ENCODE measurements around the gene TNRC18.
"Not testable (repeated sequence)": the region's sequence is repeated elsewhere in the genome, so short reads cannot be mapped to it uniquely, and the experiment has no call there.

Gene TNRC18

DNA sequence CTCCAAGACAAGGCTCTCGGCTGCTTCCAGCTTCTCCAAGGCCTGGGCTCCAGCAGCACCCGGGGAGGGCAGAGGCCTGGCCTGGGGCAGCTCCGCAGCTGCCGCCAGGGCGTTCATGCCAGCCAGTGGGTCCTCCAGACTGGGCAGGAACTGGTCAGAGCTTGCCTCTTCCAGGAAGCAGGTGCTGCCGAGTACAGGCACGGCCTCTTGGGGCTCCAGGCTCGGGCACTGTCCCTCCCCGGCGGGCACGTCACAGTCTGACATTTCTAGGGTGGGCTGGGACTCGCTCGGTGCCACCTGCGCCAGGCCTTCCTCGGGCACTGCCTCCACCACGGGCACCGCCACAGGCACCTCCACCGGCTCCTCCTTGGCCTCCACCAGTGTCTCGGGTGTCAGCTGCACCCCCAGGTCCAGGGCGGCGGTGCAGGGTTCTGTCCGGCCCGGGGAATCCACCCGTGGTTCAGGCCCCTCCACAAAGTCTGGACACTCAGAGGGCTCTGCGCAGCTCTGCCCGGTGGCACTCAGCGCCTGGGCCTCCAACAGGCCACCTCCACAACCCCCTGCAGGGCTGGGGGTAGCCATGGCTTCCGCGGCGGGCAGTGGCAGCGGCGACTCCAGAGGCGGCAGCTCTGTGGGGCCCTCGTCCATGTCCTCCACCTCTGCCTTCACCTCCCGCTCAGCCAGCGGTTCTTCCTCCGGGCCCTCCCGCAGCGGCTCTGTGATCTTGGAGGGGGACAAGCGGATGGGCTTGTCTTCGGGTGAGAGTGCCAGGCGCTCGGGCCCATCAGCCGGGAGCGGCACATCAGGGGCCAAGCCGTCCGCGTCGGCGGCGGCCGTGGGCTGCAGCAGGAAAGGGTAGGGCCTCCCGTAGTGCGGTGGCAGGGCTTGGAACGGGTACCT, 52.9 kb downstream of the TNRC18 start:
- no peak for DNase-seq

- no peak for DNase-seq
Measured at GRCh38 chr7:5367661-5368060, 56.0 kb downstream of the TNRC18 start.

DNA sequence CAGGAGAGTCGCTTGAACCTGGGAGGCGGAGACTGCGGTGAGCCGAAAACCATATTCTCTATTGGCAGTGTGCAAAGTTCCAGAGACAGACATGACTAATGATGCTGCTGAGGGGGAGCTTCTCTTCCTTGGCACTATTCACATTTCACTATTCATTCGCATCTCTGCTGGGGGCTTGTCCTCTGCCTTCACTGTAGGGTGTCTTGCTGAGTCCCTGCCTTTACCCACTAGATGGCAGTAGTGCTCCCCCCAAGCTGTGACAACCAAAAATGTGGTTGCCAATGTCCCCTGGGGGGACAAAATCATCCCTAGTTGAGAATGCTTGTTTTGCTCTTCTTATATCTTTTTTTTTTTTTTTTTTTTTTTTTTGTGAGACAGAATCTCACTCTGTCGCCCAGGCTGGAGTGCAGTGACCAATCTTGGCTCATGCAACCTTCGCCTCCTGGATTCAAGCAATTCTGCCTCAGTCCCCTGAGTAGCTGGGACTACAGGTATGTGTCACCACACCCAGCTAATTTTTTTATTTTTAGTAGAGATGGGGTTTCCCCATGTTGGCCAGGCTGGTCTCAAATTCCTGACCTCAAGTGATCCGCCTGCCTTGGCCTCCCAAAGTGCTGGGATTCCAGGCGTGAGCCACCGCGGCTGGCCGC, 57.5 kb downstream of the TNRC18 start:
- peak; percentile 79 for DNase-seq

DNA sequence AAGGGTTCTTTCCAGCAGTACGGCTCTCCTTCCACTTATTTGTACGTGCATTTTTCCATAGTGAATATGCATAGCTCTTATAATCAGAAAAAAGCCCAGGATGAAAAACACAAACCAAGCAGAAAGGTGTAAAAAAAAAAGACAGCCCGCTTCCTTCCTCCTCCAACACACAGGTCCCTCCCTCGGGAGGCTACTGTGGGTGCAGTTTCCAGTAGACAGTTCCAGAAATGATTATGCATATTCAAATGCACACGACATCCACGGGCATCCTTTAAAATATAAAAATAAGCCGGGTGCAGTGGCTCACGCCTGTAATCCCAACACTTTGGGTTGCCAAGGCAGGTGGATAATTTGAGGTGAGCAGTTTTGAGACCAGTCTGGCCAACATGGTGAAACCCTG, 59.9 kb downstream of the TNRC18 start:
- DNase-seq: no peak

DNA sequence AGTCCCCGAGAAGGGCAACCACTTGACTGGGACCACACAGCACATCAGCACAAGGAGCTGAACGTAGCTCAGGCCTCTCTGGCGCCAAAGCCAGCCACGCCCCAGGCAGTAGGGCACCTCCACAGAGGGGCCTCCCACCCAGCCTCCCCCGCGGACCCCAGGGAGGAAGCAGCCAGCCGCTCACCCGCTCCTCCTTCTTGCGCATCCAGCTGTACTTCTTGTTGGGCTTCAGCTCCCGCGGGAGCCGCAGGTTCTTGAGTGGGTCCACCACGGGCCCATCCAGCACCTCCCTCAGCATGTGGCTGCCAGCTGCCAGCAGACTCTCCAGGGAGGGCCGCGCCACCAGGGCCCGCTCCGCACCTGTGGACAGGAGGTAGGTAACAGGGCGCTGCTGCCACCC, 61.2 kb downstream of the TNRC18 start:
- DNase-seq: no peak

DNA sequence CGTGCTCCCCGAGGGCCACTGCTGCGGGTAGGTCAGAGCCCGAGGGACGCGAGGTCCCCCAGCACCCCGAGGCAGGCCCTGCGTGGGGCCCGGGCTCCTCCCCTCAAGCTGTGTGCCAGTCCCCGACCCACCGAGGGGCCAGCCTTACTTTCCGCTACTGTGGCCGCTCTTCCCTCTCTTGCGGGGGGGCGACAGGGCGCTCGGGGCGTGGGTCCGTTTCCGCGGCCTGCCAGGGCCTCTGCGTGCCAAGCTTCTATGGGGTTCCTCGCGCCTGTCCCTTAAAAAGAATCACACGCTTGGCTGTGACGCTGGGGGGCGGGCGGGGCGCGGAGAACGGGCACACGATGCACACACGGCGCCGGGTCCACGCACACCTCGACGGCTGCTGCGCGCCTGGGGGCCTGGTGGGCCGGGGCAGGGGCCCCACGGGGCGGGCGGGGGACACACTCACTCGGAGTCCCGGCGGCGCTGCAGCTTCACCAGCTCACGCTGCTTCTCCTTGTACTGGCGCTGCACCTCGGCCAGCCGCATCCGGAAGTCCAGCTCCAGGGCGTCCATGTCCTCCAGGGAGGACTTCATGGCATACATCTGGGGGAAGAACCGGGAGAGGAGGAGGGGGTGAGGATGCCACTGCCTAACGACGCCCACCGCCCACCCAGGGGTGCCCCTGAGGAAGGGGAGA, 62.0 kb downstream of the TNRC18 start:
- DNase-seq: no peak

DNA sequence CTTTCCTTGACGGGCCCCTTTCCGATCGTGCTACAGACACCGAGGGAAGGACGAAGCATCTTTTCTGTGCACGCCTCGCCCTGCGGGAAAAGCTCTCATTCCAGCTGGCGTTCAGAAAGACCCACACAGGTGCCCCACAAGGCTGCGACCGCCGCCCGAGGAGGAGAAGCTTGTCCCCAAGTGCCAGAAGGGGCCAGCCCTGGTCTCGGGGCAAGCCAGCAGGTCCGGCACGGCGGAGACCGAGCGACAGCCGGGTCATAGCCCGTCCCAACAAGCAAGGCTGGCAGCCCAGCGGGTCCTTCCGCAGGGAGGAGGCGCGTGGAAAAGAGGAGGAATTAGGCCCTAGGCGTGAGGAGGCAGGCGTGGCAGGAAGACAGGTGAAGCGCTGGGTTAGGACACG, 62.7 kb downstream of the TNRC18 start:
- DNase-seq: no peak

DNA sequence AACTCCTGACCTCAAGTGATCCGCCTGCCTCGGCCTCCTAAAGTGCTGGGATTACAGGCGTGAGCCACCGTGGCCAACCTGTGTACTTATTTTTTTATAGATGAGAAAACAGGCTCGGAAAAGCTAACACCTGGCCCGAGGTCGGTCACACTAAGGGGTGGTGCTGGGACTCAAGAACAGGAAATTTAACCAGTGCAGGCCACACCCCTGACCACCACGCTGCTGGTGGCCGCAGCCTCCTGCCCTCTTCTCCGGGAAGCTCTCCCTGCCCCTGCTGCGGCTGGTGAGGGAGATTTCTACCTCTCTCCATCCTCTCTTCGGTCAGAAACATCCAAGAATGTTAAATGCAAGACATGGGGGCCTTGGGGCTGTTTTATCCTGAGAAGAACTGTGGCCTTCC, 63.2 kb downstream of the TNRC18 start:
- no peak for DNase-seq

DNA sequence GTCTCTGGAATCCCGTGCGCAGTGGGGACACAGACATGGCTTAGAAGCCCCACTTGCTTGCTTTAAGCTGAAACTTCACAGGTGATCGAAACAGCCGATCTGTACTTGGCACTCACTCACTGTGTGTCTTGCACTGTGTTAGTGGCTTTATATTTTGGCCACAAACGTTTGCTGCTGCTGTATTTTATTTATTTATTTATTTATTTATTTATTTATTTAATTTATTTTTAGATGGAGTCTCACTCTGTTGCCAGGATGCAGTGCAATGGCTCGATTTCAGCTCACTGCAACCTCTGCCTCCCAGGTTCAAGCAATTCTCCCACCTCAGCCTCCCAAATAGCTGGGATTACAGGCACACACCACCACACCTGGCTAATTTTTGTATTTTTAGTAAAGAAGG, 63.6 kb downstream of the TNRC18 start:
- DNase-seq: not testable (repeated sequence)

- DNase-seq: no peak
Measured at GRCh38 chr7:5359344-5359743, 64.3 kb downstream of the TNRC18 start.

DNA sequence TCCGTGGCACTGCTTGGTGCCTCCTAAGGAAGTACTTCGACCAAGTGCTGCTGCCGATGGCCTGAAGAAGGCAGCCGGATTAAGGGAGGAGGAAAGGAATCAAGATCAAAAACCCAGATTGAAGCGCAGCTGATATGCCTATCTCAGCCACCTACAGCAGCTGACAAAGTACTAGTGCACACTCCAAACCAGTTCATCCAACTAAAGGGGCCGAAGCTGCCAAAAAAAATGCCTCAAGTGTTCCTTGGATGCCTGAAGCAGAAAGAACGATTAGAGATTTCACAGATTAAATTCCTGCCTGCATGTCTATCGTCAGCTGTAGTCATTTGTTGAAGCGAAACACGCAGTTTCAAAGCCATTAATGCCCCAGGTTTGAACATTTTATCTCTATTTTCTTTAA, 65.7 kb downstream of the TNRC18 start:
- no peak for DNase-seq

DNA sequence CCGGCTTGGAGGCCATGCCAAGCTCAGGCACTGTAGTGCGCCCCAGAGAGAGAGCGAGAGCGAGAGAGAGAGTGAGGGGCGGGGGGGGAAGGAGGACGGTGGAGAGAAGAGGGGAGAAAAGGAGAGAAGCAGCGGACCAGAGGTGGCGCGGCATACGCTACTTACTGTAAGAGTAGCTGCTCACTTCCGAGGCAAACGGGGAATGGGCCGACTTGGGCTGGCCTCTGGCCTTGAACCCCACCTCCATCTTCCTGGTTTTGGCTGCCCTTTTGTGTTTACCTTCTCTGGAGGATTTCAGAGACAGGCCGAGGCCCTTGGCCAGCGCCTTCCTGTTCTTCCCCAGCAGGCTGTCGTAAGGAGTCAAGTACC, 66.9 kb downstream of the TNRC18 start:
- no peak for DNase-seq

- no peak for DNase-seq
Measured at GRCh38 chr7:5354460-5355232, 69.0 kb downstream of the TNRC18 start.

GRCh38 chr7:5352440-5353010, 71.1 kb downstream of the TNRC18 start:
- no peak for DNase-seq

GRCh38 chr7:5351507-5352265, 71.9 kb downstream of the TNRC18 start:
- DNase-seq: no peak

- no peak for DNase-seq
Measured at GRCh38 chr7:5350600-5351385, 72.8 kb downstream of the TNRC18 start.

GRCh38 chr7:5350174-5350463, 73.5 kb downstream of the TNRC18 start:
- no peak for DNase-seq

DNA sequence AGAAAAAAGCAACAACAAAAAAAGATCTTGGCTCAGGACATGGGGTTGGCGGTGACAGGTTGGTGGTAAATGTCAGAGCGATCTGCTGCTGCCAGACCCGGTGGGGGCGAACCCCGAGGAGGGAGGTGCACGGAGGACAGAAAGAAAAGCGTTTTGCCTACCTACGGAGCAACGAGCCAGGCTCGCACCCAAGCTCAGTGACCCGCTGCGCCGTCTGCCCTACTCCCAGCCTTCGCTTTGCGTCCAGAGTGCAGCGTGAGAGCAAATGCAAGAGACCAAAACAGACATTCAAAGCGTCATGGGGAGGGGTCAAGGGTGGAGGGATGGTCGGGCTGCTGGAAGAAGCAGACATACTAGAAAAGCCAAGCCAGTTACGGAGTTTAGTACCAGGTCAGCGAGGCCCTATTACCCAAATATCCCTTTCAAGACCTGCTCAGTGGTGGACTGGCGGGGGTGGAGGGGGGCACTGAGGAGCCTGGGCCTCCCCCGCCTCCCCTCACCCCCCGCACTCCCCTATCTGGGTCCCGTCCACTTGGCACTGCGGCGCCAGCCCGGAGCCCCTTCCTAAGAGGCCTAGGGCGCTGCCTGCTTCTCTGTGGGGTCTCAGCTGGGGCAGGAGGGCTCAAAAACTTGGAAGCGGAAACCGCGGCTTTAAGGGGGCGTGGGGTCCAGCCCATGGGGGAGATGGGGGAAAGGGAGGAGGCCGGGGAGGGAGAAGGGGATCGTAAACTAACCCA, 74.0 kb downstream of the TNRC18 start:
- no peak for DNase-seq

- no peak for DNase-seq
Measured at GRCh38 chr7:5349005-5349380, 74.6 kb downstream of the TNRC18 start.

- no peak for DNase-seq
Measured at GRCh38 chr7:5348134-5349004, 75.3 kb downstream of the TNRC18 start.

Data from NCI-H1092 treated with DMSO at 0.1 percent for 48 hours (cell line).